B cell (primary cell): ENCODE results near the gene TRIM22. TPM values are rescaled to one million over a fixed set of nuclear protein-coding genes. Genes with fewer than 3 reads are reported as not detected.

ENCODE experiments used
- ATAC-seq: fragments of 200-7000 bp; cut with Tn5 transposase; one replicate; pipeline ENCODE4 v1.10.0; 2021; ENCODE audit warnings: low read depth, mild to moderate bottlenecking, moderate number of reproducible peaks, moderate library complexity
- CTCF ChIA-PET: fragments of 350-600 bp; sonication (Branson Sonifier 250); formaldehyde crosslinking; loops from one replicate; lab custom pipeline; 2021; ENCODE audit warnings: antibody characterized with exemption, inconsistent platforms; lab: Charles Lee
- POLR2A ChIA-PET: fragments of 350-600 bp; sonication (Branson Sonifier 250); formaldehyde crosslinking; loops from one replicate; lab custom pipeline; 2021; ENCODE audit warnings: antibody characterized with exemption; lab: Charles Lee
- DNase-seq: peaks from one replicate; pipeline ENCODE4 v3.0.0; 2013
- H2AFZ ChIP-seq: 2 replicates; pipeline ENCODE4 v1.6.1; 2012; ENCODE audit warnings: mild to moderate bottlenecking, low read depth, low read length; ENCODE audit not compliant: insufficient read depth, poor library complexity, severe bottlenecking
- H3K27ac ChIP-seq, 2 donors: 1 replicate in 1 of 2; 2 replicates in 1 of 2; pipeline ENCODE4 v1.5.1; 2012 to 2013; ENCODE audit warnings: low read length in 2 of 2, mild to moderate bottlenecking in 2 of 2, moderate library complexity in 1 of 2
- H3K27me3 ChIP-seq, 4 experiments: fragments of 200-600 bp in 1 of 4; sonication (generic) in 1 of 4; replicated peaks in 1 of 4; 1 replicate in 2 of 4; 2 replicates in 2 of 4; pipeline versions ENCODE4 v1.6.1 to v1.7.0; 2013 to 2016; ENCODE audit warnings: low read length in 3 of 4, mild to moderate bottlenecking in 2 of 4, mixed read lengths in 1 of 4, moderate library complexity in 1 of 4; ENCODE audit not compliant: insufficient read depth in 4 of 4, control insufficient read depth in 3 of 4; ENCODE audit errors: control extremely low read depth in 1 of 4
- H3K36me3 ChIP-seq, 2 experiments: replicated peaks in 1 of 2; 1 replicate in 1 of 2; 2 replicates in 1 of 2; pipeline versions ENCODE4 v1.6.1 to v1.7.1; 2013; ENCODE audit warnings: low read length in 1 of 2; ENCODE audit not compliant: insufficient read depth in 2 of 2, control insufficient read depth in 1 of 2; ENCODE audit errors: control extremely low read depth in 1 of 2, extremely low read depth in 1 of 2
- H3K4me1 ChIP-seq, 2 donors: fragments of 200-600 bp in 1 of 2; sonication (generic) in 1 of 2; 1 replicate in 1 of 2; 2 replicates in 1 of 2; pipeline versions ENCODE4 v1.5.1 to v1.6.1; 2013 to 2017; ENCODE audit warnings: low read length in 2 of 2; ENCODE audit not compliant: control insufficient read depth in 2 of 2, insufficient read depth in 2 of 2
- H3K4me2 ChIP-seq: replicated peaks from 2 replicates; pipeline ENCODE3; 2012; ENCODE audit warnings: mild to moderate bottlenecking, low read depth, low read length; ENCODE audit not compliant: poor library complexity, severe bottlenecking
- H3K4me3 ChIP-seq, 5 experiments: fragments of 200-600 bp in 1 of 5; sonication (generic) in 1 of 5; 1 replicate in 3 of 5; 2 replicates in 2 of 5; pipeline versions ENCODE4 v1.5.1 to v1.7.0; 2011 to 2016; ENCODE audit warnings: low read length in 4 of 5, mild to moderate bottlenecking in 4 of 5, low read depth in 2 of 5, control low read depth in 1 of 5, moderate library complexity in 1 of 5; ENCODE audit not compliant: insufficient read depth in 1 of 5; ENCODE audit errors: control extremely low read depth in 1 of 5, extremely low read depth in 1 of 5
- H3K79me2 ChIP-seq: fragments of 200-600 bp; sonication (generic); one replicate; pipeline ENCODE4 v1.6.0; 2016; ENCODE audit warnings: low read length; ENCODE audit not compliant: control insufficient read depth, insufficient read depth
- H3K9ac ChIP-seq: fragments of 200-600 bp; sonication (generic); 2 replicates; pipeline ENCODE4 v1.6.1; 2017; ENCODE audit warnings: mild to moderate bottlenecking, low read length, moderate library complexity
- H3K9me3 ChIP-seq, 3 donors: one replicate each; pipeline versions ENCODE4 v1.6.1 to v1.7.1; 2013; ENCODE audit warnings: low read length in 2 of 3; ENCODE audit not compliant: control insufficient read depth in 2 of 3, insufficient read depth in 1 of 3; ENCODE audit errors: control extremely low read depth in 1 of 3
- H4K20me1 ChIP-seq: 2 replicates; pipeline ENCODE4 v1.6.0; 2012; ENCODE audit warnings: mild to moderate bottlenecking, low read length; ENCODE audit not compliant: insufficient read depth, control insufficient read depth, poor library complexity, severe bottlenecking
- H3K27ac Mint-ChIP-seq: one replicate; pipeline ENCODE4 v1.8.0; 2021; ENCODE audit warnings: mixed read lengths
- H3K27me3 Mint-ChIP-seq: one replicate; pipeline ENCODE4 v1.8.0; 2021; ENCODE audit warnings: mixed read lengths
- H3K4me1 Mint-ChIP-seq: one replicate; pipeline ENCODE4 v1.8.0; 2021; ENCODE audit warnings: mixed read lengths
- H3K4me3 Mint-ChIP-seq: one replicate; pipeline ENCODE4 v1.8.0; 2021; ENCODE audit warnings: mixed read lengths
- H3K9me3 Mint-ChIP-seq: one replicate; pipeline ENCODE4 v1.8.0; 2022; ENCODE audit warnings: mixed read lengths; ENCODE audit not compliant: insufficient read depth
- EZH2 ChIP-seq: IDR thresholded peaks from 2 replicates; pipeline ENCODE4 v1.6.1; 2012; ENCODE audit warnings: borderline replicate concordance, low read depth, mild to moderate bottlenecking, moderate library complexity, low read length; ENCODE audit not compliant: insufficient read depth, poor library complexity, severe bottlenecking
- WGBS: methylation state at CpG from one replicate; pipeline ENCODE4 v1.1.5; 2013; ENCODE audit warnings: missing lambda C conversion rate; ENCODE audit not compliant: insufficient coverage; 5-methylcytosine and 5-hydroxymethylcytosine counted together
- intact Hi-C: fragments of 100-400 bp; cut with micrococcal nuclease; formaldehyde crosslinking; loops from one replicate; pipeline ENCODE4 v1.10.0; 2022
- polyA plus RNA-seq: library from polyadenylated mRNA; depleted of rRNA; stranded (reverse); fragments of >200 nt; gene quantifications from 2 replicates; pipeline ENCODE4 v1.2.3, GENCODE V29; 2012
- total RNA-seq, 2 donors: library from RNA; stranded (reverse); fragments of 120-200 nt in 1 of 2; gene quantifications; 1 replicate in 1 of 2; 2 replicates in 1 of 2; pipeline versions ENCODE4 v1.2.3 to v1.2.4, GENCODE V29; 2013 to 2022
- TF ChIP-seq, protein P1 (sequence below): fragments of 200-600 bp; IDR thresholded peaks from one replicate; pipeline ENCODE4 v1.8.0; 2022; ENCODE audit warnings: antibody characterized with exemption, mild to moderate bottlenecking

TRIM22 gene
- total and polyA plus RNA-seq, 2 donors (not counting 1 experiment from before 2014, with no cell fraction given) = 255 to 388 TPM

DNA sequence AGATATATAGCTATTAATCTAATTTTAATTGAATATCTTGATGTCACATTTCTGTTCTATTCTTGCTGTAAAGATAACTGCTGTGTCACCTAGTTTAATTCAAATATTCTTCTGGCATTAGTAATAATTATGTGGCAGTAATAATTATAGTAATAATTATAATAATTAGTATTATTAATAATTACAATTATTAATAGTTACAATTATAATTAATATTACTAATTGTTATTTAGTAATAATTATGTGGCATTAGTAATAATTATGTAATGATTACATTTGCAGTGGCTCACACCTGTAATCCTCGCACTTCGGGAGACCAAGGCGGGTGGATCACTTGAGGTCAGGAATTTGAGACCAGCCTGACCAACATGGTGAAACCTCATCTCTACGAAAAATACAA is 3.2 kb upstream of the TRIM22 start:
- ChIA-PET POLR2A (interaction anchor here (0.5 kb wide), 1 partner anchor 9 kb away, joined by 6 read pairs; no protein-coding TSS in a partner anchor), CTCF (interaction anchor here (1.0 to 5.2 kb wide), 2 partner anchors 26 to 39 kb away, joined by 3 to 82 read pairs; no protein-coding TSS in a partner anchor)
- peaks cover 0 to 3% of the 10 kb centered on the region in 2 experiments for H3K36me3 ChIP-seq
- Mint-ChIP-seq H3K27me3 (no peaks in the 10 kb centered on the region), H3K4me1 (peaks cover 46% of the 10 kb centered on the region), H3K4me3 (no peak overlapping the region), H3K9me3 (no peaks in the 10 kb centered on the region), H3K27ac (no peak overlapping the region)
- peaks cover 85% of the 10 kb centered on the region for H3K79me2 ChIP-seq
- no peak for TF ChIP-seq EZH2
- TF ChIP-seq, protein P1, sequence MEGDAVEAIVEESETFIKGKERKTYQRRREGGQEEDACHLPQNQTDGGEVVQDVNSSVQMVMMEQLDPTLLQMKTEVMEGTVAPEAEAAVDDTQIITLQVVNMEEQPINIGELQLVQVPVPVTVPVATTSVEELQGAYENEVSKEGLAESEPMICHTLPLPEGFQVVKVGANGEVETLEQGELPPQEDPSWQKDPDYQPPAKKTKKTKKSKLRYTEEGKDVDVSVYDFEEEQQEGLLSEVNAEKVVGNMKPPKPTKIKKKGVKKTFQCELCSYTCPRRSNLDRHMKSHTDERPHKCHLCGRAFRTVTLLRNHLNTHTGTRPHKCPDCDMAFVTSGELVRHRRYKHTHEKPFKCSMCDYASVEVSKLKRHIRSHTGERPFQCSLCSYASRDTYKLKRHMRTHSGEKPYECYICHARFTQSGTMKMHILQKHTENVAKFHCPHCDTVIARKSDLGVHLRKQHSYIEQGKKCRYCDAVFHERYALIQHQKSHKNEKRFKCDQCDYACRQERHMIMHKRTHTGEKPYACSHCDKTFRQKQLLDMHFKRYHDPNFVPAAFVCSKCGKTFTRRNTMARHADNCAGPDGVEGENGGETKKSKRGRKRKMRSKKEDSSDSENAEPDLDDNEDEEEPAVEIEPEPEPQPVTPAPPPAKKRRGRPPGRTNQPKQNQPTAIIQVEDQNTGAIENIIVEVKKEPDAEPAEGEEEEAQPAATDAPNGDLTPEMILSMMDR = no peak
- no peak overlapping the region for H2AFZ ChIP-seq
- no CpG with 5 or more reads among the region's 4 CpGs for whole genome bisulfite sequencing
- H3K27ac ChIP-seq = no peak overlapping the region
- intact Hi-C loops = loop anchor here (10.0 kb wide), 1 partner anchor 798 kb away; the partner anchor contains the start of genes ARFIP2 and TIMM10B
- DNase-seq = no peak
- no peak overlapping the region for H3K4me3 ChIP-seq
- no peak overlapping the region for H3K9ac ChIP-seq
- ATAC-seq = no peak
- H3K9me3 ChIP-seq = no peaks in the 10 kb centered on the region
- no peak overlapping the region for H3K4me2 ChIP-seq
- peaks cover 11% of the 10 kb centered on the region for H4K20me1 ChIP-seq
- H3K4me1 ChIP-seq = peaks cover 20 to 35% of the 10 kb centered on the region in 2 donors
- H3K27me3 ChIP-seq = no peaks in the 10 kb centered on the region

DNA sequence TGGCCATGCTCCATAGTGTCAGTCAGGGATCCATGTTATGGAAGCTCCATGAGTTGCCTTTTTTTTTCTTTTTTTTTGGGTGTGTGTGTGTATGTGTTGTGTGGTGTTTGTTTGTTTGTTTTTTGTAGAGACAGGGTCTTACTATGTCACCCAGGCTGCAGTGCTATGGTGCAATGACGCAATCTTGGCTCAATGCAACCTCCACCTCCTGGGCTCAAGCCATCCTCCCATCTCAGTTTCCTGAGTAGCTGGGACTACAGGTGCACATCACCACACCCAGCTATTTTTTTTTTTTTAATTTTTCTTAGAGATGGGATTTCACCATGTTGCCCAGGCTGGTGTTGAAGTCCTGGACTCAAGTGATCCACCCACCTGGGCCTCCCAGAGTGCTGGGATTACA is 1.1 kb upstream of the TRIM22 start:
- ChIA-PET CTCF (interaction anchor here (1.1 to 4.4 kb wide), 3 partner anchors 12 to 119 kb away, joined by 3 to 42 read pairs (median 22); no protein-coding TSS in a partner anchor), POLR2A (no interaction called here)
- Histone ChIP-seq H3K27me3 (no peaks in the 10 kb centered on the region), H3K4me3 (peak overlapping the region in 1 of 5 experiments; percentile 89), H3K79me2 (peaks cover 86% of the 10 kb centered on the region), H3K36me3 (peaks cover 0 to 3% of the 10 kb centered on the region in 2 experiments), H3K9me3 (no peaks in the 10 kb centered on the region), H3K9ac (no peak overlapping the region), H3K4me1 (peaks cover 26 to 44% of the 10 kb centered on the region in 2 donors), H4K20me1 (peaks cover 5% of the 10 kb centered on the region), H3K4me2 (peak overlapping the region; percentile 78), H3K27ac (peak overlapping the region; percentile 89 to 92), H2AFZ (no peak overlapping the region)
- Mint-ChIP-seq H3K4me1 (peaks cover 48% of the 10 kb centered on the region), H3K9me3 (no peaks in the 10 kb centered on the region), H3K27me3 (no peaks in the 10 kb centered on the region), H3K27ac (peak overlapping the region; percentile 80), H3K4me3 (peak overlapping the region; percentile 47)
- DNase-seq (no peak), ATAC-seq (no peak)
- WGBS = no CpG with 5 or more reads among the region's 1 CpG
- intact Hi-C loops = loop anchor here (10.0 kb wide), 1 partner anchor 796 kb away; the partner anchor contains the start of genes ARFIP2 and TIMM10B
- TF ChIP-seq, protein P1 = no peak
- TF ChIP-seq EZH2 = no peak
